NCI-H2107 (cell line): ENCODE measurements around the gene CDKN3.
"Not testable (repeated sequence)": the region's sequence is repeated elsewhere in the genome, so short reads cannot be mapped to it uniquely, and the experiment has no call there.

Experiments
- DNase-seq: peaks from one replicate; lab custom pipeline; 2025; lab: John Stamatoyannopoulos, UW

CDKN3 gene

DNA sequence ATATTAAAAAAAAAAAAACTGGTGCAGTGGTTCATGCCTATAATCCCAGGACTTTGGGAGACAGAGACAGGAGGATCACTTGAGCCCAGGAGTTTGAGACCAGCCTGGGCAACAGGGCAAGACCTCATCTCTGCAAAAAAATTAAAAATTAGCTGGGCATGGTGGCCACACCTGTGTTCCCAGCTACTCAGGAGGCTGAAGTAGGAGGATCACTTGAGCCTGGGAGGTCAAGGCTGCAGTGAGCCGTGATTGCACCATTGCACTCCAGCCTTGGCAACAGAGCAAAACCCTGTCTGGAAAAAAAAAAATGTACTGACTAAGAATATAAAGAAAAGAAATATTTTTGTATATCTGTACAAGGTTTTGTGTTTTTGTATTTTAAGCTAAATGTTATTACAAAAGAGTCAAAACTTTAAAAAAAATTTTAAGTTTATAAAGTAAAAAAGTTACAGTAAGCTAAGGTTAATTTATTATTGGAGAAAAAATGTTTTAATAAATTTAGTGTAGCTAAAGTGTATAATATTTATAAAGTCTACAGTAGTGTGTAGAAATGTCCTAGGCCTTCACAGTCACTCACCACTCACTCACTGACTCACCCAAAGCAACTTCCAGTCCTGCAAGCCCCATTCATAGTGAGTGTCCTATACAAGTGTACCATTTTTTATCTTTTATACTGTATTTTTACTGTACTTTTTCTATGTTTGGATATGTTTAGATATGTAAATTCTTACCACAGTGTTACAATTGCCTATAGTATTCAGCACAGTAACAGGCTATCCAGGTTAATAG lies 60.2 kb downstream of the CDKN3 start:
- DNase-seq: not testable (repeated sequence)

DNA sequence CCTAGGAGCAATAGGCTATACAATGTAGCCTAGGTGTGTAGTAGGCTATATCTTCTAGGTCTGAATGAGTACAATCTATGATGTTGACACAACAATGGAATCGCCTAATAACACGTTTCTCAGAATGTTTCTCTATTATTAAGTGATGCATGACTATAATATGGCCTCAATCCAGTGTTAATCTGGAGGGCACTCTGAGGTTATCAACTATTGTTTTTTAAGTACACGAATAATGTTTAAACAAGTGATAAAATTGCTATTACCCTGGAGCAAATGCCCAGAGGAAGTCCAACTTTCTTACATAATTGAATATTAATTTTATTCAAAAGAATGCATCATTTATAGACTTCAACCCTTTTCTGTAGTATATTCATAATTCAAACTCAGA lies 60.8 kb downstream of the CDKN3 start:
- DNase-seq: no peak

DNA sequence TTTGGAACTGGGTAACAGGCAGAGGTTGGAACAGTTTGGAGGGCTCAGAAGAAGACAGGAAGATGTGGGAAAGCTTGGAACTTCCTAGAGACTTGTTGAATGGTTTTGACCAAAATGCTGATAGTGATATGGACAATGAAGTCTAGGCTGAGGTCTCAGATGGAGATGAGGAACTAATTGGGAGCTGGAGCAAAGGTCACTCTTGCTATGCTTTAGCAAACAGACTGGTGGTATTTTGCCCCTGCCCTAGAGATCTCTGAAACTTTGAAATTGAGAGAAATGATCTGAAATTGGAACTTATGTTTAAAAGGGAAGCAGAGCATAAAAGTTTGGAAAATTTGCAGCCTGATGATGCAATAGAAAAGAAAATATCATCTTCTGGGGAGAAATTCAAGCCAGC lies 61.7 kb downstream of the CDKN3 start:
- DNase-seq: not testable (repeated sequence)

DNA sequence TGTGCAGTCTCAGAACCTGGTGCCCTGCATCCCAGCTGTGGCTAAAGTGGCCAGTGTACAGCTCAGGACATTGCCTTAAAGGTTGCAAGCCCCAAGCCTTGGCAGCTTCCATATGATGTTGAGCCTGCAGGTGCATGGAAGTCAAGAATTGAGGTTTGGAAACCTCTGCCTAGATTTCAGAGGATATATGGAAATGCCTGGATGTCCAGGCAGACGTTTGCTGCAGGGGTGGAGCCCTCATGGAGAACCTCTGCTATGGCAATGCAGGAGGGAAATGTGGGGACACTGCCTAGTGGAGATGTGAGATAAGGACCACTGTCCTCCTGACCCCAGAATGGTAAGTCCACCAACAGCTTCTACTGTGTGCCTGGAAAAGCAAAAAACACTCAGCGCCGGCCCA lies 62.3 kb downstream of the CDKN3 start:
- no peak for DNase-seq

DNA sequence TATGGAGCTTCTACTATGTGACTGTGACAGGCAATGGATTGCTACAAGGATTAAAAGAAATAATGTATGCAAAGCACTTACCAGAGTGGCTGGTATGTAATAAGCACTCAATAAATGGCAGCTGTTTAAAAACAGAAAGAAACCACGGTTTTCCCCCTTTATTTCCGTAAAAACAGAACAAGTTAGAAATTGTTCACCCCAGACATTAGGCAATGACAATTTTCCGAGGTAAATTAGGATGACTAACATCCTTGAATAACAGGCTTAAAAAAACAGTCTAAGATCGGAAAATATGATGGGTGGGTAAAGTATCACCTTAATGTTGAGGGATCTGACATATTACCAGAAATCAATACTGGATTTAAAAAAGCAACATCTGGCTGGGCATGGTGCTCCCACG lies 65.2 kb downstream of the CDKN3 start:
- no peak for DNase-seq

DNA sequence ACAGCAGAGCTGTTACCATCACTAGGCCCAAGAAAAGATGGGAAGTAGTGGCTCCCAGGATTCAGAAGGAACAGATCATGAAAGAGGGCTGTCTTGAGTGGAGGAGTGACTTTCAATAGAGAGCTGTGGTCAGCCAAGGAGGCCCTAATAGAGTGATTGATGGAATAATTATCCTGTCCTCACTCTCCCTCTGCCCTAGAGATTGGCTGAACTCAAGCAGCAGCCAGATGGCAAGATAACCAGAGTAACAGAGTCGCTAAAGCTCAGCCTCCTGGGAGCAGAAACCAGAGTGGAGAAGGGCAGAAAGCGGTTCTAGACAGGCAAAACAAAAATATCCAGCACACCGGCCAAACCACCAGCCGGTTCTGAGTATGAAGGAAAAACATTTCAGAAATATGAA lies 68.8 kb downstream of the CDKN3 start:
- no peak for DNase-seq

DNA sequence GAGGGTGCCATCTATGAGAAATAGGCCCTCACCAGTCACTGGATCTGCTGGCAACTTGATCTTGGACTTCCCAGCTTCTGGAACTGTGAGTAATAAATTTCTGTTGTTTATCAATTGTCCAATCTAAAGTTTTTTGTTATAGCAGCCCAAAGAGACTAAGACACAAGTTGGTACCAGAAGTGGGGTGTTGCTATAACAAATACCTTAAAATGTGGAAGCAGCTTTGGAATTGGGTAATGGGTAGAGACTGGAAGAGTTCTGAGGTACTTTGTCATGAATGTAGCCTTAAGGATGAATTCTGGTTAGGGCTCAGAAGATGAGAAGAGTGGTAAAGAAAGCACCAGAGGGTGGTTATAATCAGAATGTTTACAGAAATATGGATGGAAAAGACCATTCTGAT lies 70.5 kb downstream of the CDKN3 start:
- no peak for DNase-seq
